Gastroesophageal sphincter (tissue), 4 donors: ENCODE results near the gene KRT82. TPM values are rescaled to one million over a fixed set of nuclear protein-coding genes. Genes with fewer than 3 reads are reported as not detected.
A peak's percentile ranks its signal among the peaks of the same experiment; 100 is the strongest.

Experiments
- ATAC-seq: fragments of 150-250 bp; one replicate; pipeline ENCODE4 v1.9.1; 2016; ENCODE audit warnings: mild to moderate bottlenecking, moderate library complexity
- H3K27ac ChIP-seq, 4 donors: fragments of 200-600 bp; sonication (generic) in 3 of 4; 1 replicate in 3 of 4; 2 replicates in 1 of 4; pipeline ENCODE4 v1.5.1; 2016 to 2019
- H3K27me3 ChIP-seq: fragments of 200-600 bp; sonication (generic); one replicate; pipeline ENCODE4 v1.5.1; 2019
- H3K36me3 ChIP-seq, 2 donors: fragments of 200-600 bp; sonication (generic); one replicate each; pipeline ENCODE4 v1.5.1; 2019; ENCODE audit warnings: control low read depth in 1 of 2
- H3K4me1 ChIP-seq, 3 donors: fragments of 200-600 bp; sonication (generic); 1 replicate in 2 of 3; 2 replicates in 1 of 3; pipeline ENCODE4 v1.5.1; 2016 to 2019; ENCODE audit warnings: control low read depth in 2 of 3
- H3K4me3 ChIP-seq, 2 donors: fragments of 200-600 bp; sonication (generic); one replicate each; pipeline ENCODE4 v1.5.1; 2019; ENCODE audit warnings: mild to moderate bottlenecking in 1 of 2, moderate library complexity in 1 of 2
- H3K9me3 ChIP-seq, 3 donors: fragments of 200-600 bp; sonication (generic); one replicate each; pipeline ENCODE4 v1.5.1; 2017 to 2019; ENCODE audit warnings: control low read depth in 2 of 3
- CTCF ChIP-seq, 4 experiments: fragments of 200-600 bp in 2 of 4; fragments of 450-650 bp in 2 of 4; sonication (generic) in 1 of 4; IDR thresholded peaks; one replicate each; pipeline ENCODE4 v1.5.1; 2017 to 2019; ENCODE audit warnings: antibody characterized with exemption in 4 of 4, mild to moderate bottlenecking in 2 of 4, moderate library complexity in 2 of 4
- EP300 ChIP-seq: sonication (generic); formaldehyde crosslinking; IDR thresholded peaks from one replicate; pipeline ENCODE4 v1.6.1; 2017; ENCODE audit warnings: antibody characterized with exemption, mild to moderate bottlenecking
- POLR2A ChIP-seq, 2 donors: fragments of 450-650 bp; IDR thresholded peaks; one replicate each; pipeline ENCODE4 v1.6.1; 2017; ENCODE audit warnings: antibody characterized with exemption in 2 of 2, mild to moderate bottlenecking in 2 of 2, moderate library complexity in 1 of 2
- POLR2AphosphoS5 ChIP-seq: sonication (generic); formaldehyde crosslinking; IDR thresholded peaks from one replicate; pipeline ENCODE4 v1.6.1; 2017; ENCODE audit warnings: antibody characterized with exemption
- WGBS, 2 donors: methylation state at CpG; one replicate each; pipeline ENCODE4 v1.1.5; 2018; ENCODE audit warnings: low coverage in 1 of 2; 5-methylcytosine and 5-hydroxymethylcytosine counted together
- total RNA-seq, 4 donors: library from RNA; depleted of rRNA; stranded (reverse); fragments of >200 nt; gene quantifications; one replicate each; pipeline ENCODE4 v1.1.0, GENCODE V29; 2016

Gene KRT82
- total RNA-seq, 4 donors from 2014 or later: not detected

GRCh38 chr12:52395761-52396434 lies 10.2 kb downstream of the KRT82 start:
- Histone ChIP-seq H3K4me1 (peaks cover 0 to 9% (median 0%) of the 10 kb centered on the region in 3 donors), H3K4me3 (no peak overlapping the region), H3K36me3 (no peaks in the 10 kb centered on the region), H3K9me3 (no peaks in the 10 kb centered on the region), H3K27me3 (peaks cover 31% of the 10 kb centered on the region), H3K27ac (no peak overlapping the region)
- TF ChIP-seq EP300: no peak
- peak in 1 of 4 experiments; percentile 15 for TF ChIP-seq CTCF (IDR thresholded peaks at IDR 0.05)
- WGBS, 2 donors: 43 to 89% methylated on average over 7 to 8 of the region's 20 CpGs
- ATAC-seq: peak; percentile 39

GRCh38 chr12:52394836-52395405 lies 11.2 kb downstream of the KRT82 start:
- no peaks in the 10 kb centered on the region for H3K36me3 ChIP-seq
- H3K4me1 ChIP-seq: peaks cover 0 to 9% (median 0%) of the 10 kb centered on the region in 3 donors
- TF ChIP-seq POLR2A (IDR thresholded peaks at IDR 0.05) (no peak), CTCF (IDR thresholded peaks at IDR 0.05) (no peak), POLR2AphosphoS5 (no peak), EP300 (no peak)
- no peak for ATAC-seq
- WGBS, 2 donors: 100% methylated on average over 2 of the region's 13 CpGs
- H3K27ac ChIP-seq: no peak overlapping the region
- no peak overlapping the region for H3K4me3 ChIP-seq
- H3K9me3 ChIP-seq: no peaks in the 10 kb centered on the region
- H3K27me3 ChIP-seq: peaks cover 21% of the 10 kb centered on the region

GRCh38 chr12:52392465-52393007 lies 13.6 kb downstream of the KRT82 start:
- Histone ChIP-seq H3K27me3 (peaks cover 11% of the 10 kb centered on the region), H3K4me1 (peaks cover 0 to 9% (median 0%) of the 10 kb centered on the region in 3 donors), H3K36me3 (no peaks in the 10 kb centered on the region), H3K27ac (no peak overlapping the region), H3K4me3 (no peak overlapping the region), H3K9me3 (no peaks in the 10 kb centered on the region)
- TF ChIP-seq POLR2AphosphoS5: no peak
- no peak for TF ChIP-seq POLR2A (IDR thresholded peaks at IDR 0.05)
- TF ChIP-seq CTCF (IDR thresholded peaks at IDR 0.05): no peak
- no peak for TF ChIP-seq EP300
- ATAC-seq: no peak
- WGBS, 2 donors: 85 to 90% methylated on average over 2 to 5 of the region's 7 CpGs

- H3K36me3 ChIP-seq: no peaks in the 10 kb centered on the region
- no peak overlapping the region for H3K4me3 ChIP-seq
- H3K27me3 ChIP-seq: peaks cover 11% of the 10 kb centered on the region
- 6% methylated on average over 3 of the region's 4 CpGs; no CpG with 5 or more reads in 1 of the 2 donors for WGBS, 2 donors
- H3K27ac ChIP-seq: no peak overlapping the region
- H3K9me3 ChIP-seq: no peaks in the 10 kb centered on the region
- peak; percentile 29 for TF ChIP-seq POLR2AphosphoS5
- TF ChIP-seq CTCF (IDR thresholded peaks at IDR 0.05): no peak
- peaks cover 0 to 9% (median 0%) of the 10 kb centered on the region in 3 donors for H3K4me1 ChIP-seq
- no peak for ATAC-seq
Observed at GRCh38 chr12:52391618-52392002, 14.5 kb downstream of the KRT82 start.
